ENCODE measurements around the gene PPM1H.
"Not testable (repeated sequence)": the region's sequence is repeated elsewhere in the genome, so short reads cannot be mapped to it uniquely, and the experiment has no call there.

PPM1H gene

DNA sequence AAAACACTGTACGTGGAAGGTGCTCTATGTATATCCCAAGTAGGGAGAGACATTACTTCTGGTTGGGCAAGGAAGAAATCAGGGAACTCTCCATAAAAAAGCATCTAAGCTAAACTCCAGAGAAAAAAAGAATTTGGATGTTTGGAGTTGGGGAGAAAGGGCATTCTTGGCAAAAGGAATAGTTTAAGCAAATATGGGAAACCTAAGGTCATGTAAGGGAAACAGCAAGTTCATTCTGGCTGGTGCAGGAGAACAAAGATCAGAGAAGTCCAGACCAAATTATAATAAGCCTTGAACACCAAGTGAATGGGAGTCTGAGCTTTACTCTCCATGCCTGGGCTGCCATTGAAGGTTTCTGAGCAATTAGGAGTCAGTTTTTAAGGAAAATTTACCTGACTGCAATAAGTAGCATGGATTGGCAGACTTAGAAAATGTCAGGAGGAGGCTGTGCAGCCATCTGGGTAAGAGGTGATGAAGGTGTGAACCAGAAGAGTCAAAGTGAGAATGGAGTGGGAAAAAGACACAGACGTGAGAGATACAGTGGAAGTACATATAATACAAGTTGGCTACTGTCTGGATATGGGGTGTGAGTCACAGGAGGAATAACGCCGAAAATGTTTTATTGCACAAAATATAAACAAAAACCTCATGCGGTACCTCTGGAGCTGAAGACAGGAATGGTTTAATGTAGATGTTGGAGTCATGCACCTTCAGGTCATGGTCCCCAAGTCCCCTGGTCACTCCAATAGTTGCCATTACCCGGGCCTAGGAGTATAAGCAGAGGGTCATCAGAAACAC is 245.7 kb downstream of the PPM1H start:
- no peak for DNase-seq

DNA sequence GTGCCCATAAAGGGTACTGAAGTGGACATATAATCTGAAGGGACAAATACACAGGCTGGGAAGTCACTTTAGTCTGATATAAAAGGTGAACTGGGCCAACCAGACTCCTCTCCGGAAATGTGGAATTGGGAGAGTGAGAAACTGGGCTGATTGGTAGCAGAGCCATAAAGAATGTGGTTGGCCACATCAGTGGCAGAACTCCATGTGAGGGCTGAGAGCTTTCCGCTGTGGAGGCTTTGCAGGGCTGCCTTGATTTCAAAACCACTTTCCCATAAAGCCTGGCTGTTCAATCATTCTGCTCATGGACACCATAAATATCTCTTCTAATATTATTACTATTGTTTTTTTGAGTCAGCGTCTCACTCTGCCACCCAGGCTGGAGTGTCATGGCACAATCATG is 248.0 kb downstream of the PPM1H start:
- DNase-seq = no peak

DNA sequence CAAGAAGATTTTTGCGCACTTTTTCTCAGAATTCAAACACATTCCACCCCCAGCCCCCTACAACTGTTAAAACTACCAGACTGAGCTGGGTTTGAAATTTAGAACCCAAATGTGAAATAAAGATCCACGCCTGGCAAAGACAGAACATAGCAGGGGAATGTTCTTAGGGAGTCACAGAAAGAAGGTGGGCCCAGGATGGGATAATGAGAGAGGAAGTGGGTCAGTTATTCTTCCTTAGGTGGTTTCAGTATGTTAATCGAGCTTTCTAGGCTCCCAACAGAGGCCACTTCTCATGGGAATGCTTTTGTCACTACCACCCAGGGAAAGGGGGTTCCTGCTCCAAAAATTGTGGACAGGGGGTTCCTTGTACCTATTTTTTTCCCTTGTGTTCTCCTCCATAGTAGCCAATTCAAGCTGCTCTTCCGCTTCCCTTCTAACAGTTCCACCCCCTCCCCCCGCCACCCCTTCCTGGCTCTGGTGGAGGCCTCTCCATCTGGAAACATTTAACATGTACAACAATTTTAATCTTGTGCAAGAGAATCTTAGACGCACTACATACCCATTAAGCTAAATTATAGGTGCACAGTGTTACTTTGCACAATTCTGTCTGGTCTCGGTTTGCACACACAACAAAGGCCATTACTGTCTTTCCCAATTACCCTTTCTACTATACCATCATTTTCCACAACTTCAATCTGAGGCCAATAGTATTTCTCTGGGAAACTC is 250.2 kb downstream of the PPM1H start:
- DNase-seq = no peak

DNA sequence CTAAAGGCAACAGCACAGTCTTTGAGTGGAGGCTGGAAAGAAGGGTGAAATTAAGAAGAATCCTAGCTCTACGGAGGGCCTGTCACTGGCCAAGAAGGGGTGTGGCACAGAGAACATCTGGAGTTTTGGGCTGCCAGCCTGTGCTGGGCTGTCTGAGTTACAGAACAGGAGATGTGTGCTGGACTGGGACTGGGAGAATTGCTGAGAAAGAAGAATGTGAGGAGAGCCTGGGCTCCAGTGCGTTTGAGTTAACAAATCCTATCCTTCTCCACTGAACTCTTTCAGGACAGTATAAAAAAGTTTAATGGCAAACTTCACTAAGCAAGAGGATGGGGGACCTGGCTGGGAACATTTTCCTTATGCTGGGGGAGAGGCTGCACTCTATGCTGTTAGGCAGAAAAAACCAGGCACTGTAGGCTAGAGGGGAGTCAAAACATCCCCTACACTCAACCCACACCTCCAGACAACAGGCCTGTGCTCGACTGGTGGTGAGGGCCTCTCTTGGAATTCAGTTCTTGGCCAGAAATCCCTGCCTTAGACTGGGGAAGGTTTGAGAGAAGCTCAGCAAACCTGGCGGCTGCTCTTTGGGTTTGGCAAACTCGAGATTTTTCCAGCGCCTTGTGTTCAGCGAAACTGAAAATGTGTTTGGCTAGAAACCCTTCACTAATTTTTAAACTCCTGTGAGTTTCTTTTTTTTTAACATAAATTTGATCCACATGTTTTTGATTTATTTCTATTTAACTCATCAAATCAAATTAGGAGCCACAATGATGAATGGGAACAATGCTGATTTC is 251.0 kb downstream of the PPM1H start:
- peak in 22 of 56 donors; percentile 1 to 50 (median 12) for DNase-seq

DNA sequence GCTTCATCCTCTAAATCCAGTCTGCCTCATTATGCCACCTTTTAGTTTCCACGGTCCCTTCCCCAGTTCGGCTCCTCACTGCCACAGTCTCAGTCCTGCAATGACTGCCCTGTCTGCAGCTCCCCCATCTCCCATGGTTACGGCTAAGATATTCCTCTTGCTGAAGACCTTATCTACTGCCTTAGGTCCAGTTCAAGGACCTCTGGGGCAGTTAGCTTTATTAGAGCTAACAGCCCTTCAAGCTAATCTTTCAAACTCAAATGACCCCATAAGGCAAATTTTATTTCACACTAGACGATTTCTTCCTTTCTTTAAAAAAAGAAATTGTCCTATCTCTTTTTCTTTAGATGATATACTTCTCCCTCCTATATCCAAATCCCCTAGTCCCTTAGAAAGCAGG is 253.6 kb downstream of the PPM1H start:
- DNase-seq = no peak

DNA sequence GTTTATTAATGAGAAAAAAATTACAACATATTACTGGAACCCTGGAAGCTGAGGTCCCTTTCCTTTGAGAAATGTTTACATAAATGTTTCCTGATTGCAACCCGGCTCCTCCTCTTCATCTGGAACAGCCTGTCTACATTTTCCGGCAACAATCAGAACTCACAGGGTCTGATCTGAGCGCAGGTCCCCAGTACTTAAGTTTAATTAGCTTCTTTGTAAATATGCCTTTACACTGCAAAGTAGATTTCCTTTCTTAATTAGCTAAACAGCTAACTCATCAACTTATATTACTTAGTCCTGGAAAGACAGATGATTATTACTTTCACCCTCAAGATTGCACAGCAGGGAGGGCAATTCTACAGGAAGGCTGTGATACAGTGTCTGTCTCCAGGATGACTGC is 255.3 kb downstream of the PPM1H start:
- DNase-seq = no peak

DNA sequence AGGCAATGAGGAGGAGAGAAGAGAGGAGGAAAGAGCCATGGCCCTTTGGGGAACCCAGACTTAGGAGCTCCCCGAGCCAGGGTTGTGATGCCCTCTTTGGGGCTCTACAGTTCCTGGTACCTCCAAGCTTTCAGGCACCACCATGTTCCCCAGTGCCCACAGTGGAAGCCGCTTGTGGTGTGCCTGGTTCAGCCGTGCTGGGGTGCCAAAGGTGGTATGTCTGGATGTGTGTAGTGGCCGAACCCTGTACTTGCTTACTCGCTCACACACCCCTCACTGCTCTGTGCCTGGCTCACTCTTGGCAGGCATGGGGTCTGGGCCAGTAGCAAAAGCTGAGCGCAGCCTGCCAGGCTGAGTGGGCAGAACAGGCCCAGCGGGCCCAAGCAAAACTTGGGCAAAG is 257.6 kb downstream of the PPM1H start:
- DNase-seq = no peak

DNA sequence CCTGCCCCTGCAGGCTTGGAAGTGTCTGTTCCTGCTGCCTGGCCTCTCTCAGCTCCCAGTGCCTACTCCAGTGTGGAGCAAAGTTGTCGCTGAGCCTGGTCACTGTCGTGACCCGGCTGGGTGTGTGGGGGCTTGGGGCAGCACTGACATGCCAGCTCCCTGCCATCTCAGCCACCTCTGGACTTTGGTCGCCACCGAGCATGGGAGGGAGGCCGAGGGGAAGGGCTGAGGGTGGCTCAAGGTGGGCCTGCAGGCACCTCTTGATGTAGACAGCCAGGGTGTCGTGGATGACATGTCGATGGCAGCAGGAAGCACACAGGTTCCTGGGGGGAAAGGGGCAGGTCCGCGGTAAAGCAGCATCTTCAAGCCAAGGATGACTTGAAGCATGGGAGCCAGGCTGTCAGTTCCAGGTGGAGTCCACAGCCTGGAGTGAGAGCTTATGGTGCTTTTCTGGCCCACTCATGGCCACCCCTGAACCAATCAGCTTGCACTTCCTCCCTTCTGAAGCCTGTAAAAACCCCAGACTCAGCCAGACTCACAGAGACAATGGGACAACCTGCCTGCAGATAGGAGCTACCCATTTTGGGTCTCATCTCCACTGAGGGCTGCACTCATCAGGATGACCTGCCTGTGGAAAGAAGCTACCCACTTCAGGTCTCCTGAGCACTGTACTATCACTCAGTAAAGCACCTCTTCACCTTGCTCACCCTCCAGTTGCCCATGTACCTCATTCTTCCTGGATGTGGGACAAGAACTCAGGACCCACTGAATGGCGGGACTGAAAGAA is 258.2 kb downstream of the PPM1H start:
- DNase-seq = no peak

DNA sequence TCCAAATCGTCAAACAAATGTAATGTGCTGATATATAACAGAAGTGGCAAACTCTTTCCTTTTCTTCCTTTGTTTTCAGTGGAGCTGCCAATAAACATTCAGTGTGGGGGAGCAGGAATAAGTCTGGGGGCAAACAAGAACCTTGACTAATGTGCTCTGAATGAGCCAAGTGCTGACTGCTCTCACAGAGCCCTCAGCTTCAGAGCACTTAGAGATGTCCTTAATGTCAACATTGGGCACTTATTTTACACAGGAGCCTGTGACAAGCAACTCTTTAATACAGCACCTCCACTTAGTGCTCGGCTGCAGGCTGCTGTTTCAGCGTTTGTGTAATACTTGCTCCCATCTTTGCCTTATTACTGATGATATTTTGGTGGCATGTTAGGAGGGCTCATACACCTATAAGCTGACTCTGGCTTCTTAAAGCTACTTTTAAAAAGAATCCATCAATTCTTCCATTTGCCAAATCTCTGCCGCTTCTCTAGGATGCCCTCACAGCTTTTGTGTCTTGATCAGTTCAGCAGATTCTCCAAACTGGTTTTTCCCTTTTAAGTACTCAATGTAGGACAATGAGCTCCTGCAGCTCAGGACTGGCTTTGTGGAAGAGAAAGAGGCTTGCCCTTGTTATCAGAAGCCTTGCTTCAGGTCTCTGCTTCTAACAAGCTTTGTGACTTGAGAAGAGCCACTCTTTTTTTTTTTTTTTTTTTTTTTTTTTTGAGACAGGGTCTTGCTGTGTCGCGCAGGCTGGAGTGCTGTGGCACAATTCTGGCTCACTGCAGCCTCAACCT is 261.7 kb downstream of the PPM1H start:
- no peak for DNase-seq

DNA sequence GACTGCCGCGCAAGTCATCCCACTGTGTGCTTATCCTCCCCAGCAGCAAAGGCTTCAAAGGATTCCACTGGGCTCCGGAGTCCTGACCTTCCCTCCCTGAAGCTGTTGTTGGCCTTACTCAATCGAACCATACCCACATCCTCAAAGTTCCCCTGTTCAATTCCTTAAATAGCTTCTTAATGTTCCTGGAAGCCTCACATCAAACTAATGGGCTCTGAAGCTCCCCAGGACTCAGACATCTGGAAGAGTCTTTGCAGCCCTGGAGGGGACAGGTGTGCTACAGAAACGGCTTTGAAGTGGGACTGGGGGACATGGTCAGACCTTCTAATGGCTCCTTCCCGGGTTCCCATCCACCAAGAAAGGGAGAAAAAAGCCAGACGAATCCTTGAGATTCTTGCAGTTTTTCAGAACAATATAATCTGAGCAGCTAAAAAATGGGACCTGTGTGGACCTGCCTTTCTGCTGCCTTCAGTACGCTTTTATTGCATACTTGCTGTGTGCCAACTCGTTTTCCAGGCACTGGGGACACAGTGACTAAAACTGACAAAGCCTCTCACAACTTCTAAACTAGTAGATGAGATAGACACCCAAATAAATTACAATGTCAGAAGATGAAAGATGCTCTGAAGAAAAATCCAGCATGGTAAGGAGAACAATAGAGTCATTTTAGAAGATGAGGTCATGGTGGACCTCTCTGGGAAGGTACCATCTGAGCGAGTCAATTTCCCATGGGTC is 263.8 kb downstream of the PPM1H start:
- DNase-seq = no peak

DNA sequence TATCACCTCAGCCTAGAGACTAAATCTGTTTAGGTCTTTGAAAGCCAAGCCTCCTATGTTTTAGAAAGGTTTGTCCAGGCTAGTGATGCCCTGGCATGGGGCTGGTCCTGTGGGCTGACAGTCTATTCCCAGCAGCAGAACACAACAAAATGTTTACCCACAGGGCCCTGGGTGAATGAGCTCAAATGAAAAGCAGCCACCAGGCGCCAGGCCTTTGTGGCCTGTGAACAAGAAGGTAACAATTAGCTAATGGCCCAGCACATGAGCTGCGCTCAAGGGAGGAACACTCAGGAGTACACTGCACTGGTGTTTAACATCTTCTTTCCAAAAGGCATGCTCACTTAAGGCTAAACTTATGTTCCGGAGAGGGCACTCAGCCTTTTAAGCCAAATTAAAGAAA is 266.2 kb downstream of the PPM1H start:
- DNase-seq = no peak

DNA sequence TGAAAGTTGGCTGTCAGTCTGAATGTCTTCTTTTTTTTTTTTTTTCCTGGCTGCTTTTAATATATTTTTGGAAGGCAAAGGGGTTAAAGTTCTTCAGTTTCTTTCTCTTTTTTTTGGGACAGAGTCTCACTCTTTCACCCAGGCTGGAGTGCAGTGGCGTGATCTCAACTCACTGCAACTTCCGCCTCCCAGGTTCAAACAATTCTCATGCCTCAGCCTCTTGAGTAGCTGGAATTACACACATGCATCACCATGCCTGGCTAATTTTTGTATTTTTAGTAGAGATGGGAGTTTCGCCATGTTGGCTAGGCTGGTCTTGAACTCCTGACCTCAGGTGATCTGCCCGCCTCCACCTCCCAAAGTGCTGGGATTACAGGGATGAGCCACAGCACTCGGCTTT is 270.0 kb downstream of the PPM1H start:
- DNase-seq = not testable (repeated sequence)

DNA sequence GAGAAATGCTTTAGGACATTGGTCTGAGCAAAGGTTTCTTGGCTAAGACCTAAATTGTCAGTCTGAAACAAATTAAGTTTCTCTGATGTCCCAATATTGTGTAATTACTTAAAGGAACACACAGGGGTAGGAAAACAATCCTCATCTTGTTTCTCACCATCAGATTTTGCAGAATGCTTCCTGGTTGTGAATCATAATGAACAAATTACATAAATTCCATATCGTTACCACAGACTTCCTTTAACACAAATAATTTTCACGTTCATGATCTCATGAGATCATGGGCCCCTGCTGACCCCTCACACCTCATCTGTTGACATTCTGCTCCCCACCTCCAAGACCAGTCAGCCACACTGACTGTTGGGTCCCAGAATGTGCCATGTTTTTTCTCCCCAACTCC is 274.2 kb downstream of the PPM1H start:
- no peak for DNase-seq

DNA sequence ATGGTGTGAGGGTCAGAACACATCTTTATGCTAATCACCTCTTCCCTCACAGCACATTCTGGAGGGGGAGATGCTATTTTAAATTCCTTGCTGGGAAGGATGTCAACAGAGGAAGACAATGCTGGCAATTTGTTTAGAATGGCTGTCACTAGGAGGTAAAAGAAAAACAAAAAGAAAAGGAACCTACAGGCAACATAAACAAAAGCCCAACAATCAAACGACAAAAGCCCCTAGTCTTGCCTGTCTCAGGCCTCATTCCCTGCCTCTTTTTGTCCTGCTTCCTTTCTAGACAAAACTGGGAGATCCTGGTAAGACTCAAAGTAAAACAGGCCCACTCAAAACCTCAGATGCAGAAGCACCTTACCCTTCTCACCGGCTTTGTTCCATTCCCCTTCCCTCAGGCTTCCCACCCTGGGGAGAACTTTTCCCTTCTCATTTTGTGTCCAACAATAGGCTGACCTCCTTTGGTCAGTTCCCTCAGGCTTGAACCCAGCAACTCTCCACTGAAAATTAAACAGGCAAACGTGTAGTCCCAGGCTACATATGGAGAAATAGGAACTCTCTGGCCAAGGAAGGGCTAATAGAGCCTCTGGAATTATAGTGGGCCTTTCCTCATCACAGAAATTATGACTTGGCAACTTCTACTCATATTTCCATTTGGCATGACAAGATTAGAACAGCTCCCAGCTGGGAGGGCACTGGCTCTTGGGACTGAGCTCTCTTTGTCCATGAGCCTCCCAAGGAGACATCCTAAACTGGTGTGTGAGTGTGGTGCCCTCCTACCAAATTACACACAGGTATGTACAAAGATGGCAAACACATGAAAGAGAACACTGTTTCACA is 275.3 kb downstream of the PPM1H start:
- DNase-seq = no peak

DNA sequence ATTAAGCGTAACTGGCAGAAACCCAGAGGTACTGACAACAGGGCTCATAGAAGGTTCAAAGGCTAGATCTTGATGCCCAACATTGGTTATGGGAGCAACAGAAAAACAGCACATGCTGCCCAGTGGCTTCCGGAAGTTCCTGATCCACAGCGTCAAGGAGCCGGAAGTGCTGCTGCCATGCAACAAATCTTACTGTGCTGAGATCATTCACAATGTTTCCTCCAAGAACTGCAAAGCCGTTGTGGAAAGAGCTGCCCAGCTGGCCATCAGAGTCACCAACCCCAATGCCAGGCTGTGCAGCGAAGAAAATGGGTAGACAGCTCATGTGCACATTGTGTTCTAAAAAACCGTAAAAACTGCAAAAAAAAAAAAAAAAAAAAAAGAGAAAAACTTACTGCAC is 276.0 kb downstream of the PPM1H start:
- peak in 1 of 56 donors; percentile 7 for DNase-seq

DNA sequence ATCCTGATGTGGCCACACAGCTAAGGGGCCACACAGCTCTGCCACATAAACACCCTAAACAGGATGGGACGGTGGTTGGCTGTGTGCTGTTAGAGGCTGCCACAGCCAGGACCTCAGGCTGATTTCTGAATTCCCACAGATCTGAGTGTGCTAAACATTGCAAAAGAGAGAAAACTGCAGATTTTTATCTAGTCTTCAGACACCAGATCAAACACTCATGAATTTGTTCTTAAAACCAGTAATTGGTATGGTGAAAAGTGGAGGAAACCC is 277.7 kb downstream of the PPM1H start:
- DNase-seq = no peak

DNA sequence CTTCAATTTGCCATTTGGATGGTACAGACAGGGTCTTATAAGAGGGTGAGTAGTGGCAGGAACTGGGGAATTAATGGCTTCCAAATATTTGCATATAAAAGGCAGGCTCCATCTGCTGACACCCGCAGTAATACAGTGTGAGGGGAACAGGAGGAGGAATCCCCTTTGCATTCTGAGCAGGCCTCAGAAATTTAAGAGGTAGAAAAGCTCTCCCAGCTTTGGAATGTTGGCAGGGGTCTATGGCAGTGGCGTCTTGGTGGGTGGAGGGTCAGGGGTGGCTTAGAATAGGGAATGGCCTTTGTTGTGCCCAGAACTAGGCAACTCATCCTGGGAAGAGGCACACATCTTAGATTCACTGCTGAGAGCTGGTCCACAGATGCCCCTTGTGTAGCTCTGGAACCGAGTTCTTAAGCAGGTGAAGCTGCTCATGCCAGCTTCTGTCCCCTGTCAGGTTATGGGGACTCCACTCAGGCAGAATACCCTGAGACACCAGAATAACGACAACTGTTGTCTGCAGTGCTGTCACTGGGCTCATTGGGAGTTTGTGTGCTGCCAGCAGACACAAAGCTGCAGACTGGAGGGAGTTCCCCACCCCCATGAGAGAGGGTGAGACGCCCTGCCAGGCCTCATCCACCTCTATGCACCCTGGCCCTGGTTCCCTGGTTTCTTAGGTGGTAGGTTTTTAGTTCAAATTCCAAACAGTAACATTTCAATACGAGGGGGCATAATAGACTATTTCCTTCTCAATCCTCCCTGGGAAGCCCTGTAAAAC is 278.2 kb downstream of the PPM1H start:
- DNase-seq = peak in 10 of 56 donors; percentile 3 to 39 (median 8)

DNA sequence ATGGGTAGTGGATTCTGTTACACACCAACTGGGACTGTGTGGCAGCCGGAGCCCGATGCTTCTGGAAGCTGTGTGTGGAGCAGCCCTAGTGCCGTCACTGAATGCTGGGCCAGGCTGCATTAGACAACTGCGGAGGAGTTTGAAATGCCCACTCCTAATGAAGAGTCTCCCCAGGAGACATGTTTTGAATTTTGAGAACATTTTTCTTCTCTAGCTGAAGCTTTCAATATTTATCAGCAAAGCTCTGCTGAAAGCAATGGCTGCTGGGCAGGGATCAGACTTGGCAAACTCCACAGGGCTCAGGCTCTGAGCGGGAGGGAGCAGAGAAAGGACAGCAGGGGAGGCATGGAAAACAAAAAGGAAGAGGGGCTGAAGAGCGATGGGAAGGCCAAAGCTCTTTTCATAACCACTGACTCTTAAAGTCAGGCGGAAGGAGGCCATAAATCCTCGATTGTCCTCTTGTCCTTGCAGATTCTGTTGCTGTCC is 279.2 kb downstream of the PPM1H start:
- DNase-seq = peak in 15 of 56 donors; percentile 3 to 58 (median 22)

All from nucleus accumbens (tissue), 56 donors.